K562 (cell line): ENCODE measurements around the gene KLHL33. TPM values are rescaled to one million over a fixed set of nuclear protein-coding genes. Genes with fewer than 3 reads are reported as not detected.

ENCODE experiments used
- ARID2 ChIP-seq: fragments of 450-650 bp; IDR thresholded peaks from 2 replicates; pipeline ENCODE4 v1.6.1; 2017; ENCODE audit warnings: antibody characterized with exemption, mild to moderate bottlenecking
- CSDE1 ChIP-seq, 2 experiments: fragments of 450-650 bp; IDR thresholded peaks; 2 replicates each; pipeline ENCODE4 v1.6.1; 2016; ENCODE audit warnings: mild to moderate bottlenecking in 1 of 2
- CUX1 ChIP-seq: fragments of 200-800 bp; sonication (Bioruptor generic); IDR thresholded peaks from 2 replicates; pipeline ENCODE4 v1.6.1; 2016; ENCODE audit warnings: missing genetic modification characterization, missing compliant biosample characterization
- ETS1 ChIP-seq: conservative IDR thresholded peaks from 2 replicates; pipeline ENCODE4 v1.6.1; 2011; ENCODE audit warnings: low read depth, mild to moderate bottlenecking, low read length; ENCODE audit not compliant: control insufficient read depth
- HNRNPUL1 ChIP-seq: fragments of 200-400 bp; formaldehyde crosslinking; IDR thresholded peaks from 2 replicates; pipeline ENCODE4 v1.6.1; 2017; ENCODE audit warnings: low read length
- KLF13 ChIP-seq: fragments of 450-650 bp; IDR thresholded peaks from 2 replicates; pipeline ENCODE4 v1.6.1; 2016; ENCODE audit warnings: missing genetic modification characterization, low read depth, mild to moderate bottlenecking, missing compliant biosample characterization, moderate library complexity, borderline replicate concordance
- MEF2A ChIP-seq: IDR thresholded peaks from 2 replicates; pipeline ENCODE4 v1.6.1; 2011; ENCODE audit warnings: low read depth, mild to moderate bottlenecking, low read length, moderate library complexity; ENCODE audit not compliant: control insufficient read depth
- MEF2D ChIP-seq: conservative IDR thresholded peaks from 2 replicates; pipeline ENCODE4 v1.6.1; 2016; ENCODE audit warnings: low read depth, missing genetic modification characterization, missing compliant biosample characterization
- MTA3 ChIP-seq: fragments of 450-650 bp; formaldehyde crosslinking; IDR thresholded peaks from 2 replicates; pipeline ENCODE4 v1.6.1; 2017; ENCODE audit warnings: mild to moderate bottlenecking, borderline replicate concordance
- POLR2H ChIP-seq: IDR thresholded peaks from 2 replicates; pipeline ENCODE4 v1.6.1; 2016; ENCODE audit warnings: missing genetic modification characterization, low read depth, mild to moderate bottlenecking, control low read depth, missing compliant biosample characterization, moderate library complexity
- TCF7 ChIP-seq: sonication (generic); IDR thresholded peaks from 2 replicates; pipeline ENCODE4 v1.6.1; 2016; ENCODE audit warnings: antibody characterized with exemption, borderline replicate concordance
- ZBTB26 ChIP-seq: fragments of 450-650 bp; formaldehyde crosslinking; IDR thresholded peaks from 2 replicates; pipeline ENCODE4 v1.4.0; 2022; ENCODE audit warnings: missing genetic modification characterization
- ZNF24 ChIP-seq: fragments of 450-650 bp; IDR thresholded peaks from 2 replicates; pipeline ENCODE4 v1.6.1; 2016
- polyA plus RNA-seq, 8 experiments: library from polyadenylated mRNA; depleted of rRNA in 4 of 8; stranded (reverse) in 5 of 8; unstranded in 3 of 8; fragments of >200 nt; fragmentation: Nextera tagmentation in 2 of 8; fragmentation: Illumina TruSeq in 1 of 8; extraction: Ambion mirVana in 2 of 8; extraction: Trizol in 1 of 8; gene quantifications; 2 replicates each; pipeline versions ENCODE4 v1.2.1 to v1.2.3, GENCODE V29; 2011 to 2014; ENCODE audit warnings: inconsistent platforms in 1 of 8, missing spikeins in 1 of 8
- total RNA-seq, 7 experiments: library from RNA; depleted of rRNA in 6 of 7; stranded (reverse); fragments of >200 nt in 6 of 7; fragmentation: Illumina TruSeq in 2 of 7; extraction: Trizol in 2 of 7; gene quantifications; 2 replicates each; pipeline versions ENCODE4 v1.2.1 to v1.2.3, GENCODE V29; 2011 to 2021; ENCODE audit warnings: low replicate concordance in 1 of 7
- TF ChIP-seq, protein P1 (sequence below): fragments of 450-650 bp; formaldehyde crosslinking; IDR thresholded peaks from 2 replicates; pipeline ENCODE4 v1.4.0; 2020; ENCODE audit warnings: mild to moderate bottlenecking, moderate library complexity
- TF ChIP-seq, protein P2 (sequence below): fragments of 450-650 bp; formaldehyde crosslinking; IDR thresholded peaks from 2 replicates; pipeline ENCODE4 v1.4.0; 2022; ENCODE audit warnings: missing genetic modification characterization

The KLHL33 gene
- total and polyA plus RNA-seq, 9 of the 15 experiments (the other 6 are each of a cell fraction or from before 2014, with no cell fraction given) = 0.04 to 0.27 (median 0.13) TPM; not detected in 6

GRCh38 chr14:20469242-20469889, 33.4 kb upstream of the KLHL33 start, which contains the start of gene PNP (continued):
- TF ChIP-seq ZBTB26 (CRISPR knock-in tag) (no peak), MEF2D (tag) (no peak), HNRNPUL1 (no peak), TCF7 (no peak), CSDE1 (IDR thresholded peaks at IDR 0.05) (peak in 1 of 2 experiments; percentile 80; a peak in 2 of 4 replicates), MTA3 (peak; percentile 84), ETS1 (peak; percentile 54; the same call in 1 of the 2 replicates), MEF2A (no peak), KLF13 (no peak), ARID2 (0 out of 2 replicates have a peak, but pooled peaks have one; percentile 15), ZNF24 (no peak), POLR2H (tag) (peak; percentile 92), CUX1 (CRISPR knock-in tag) (no peak)
- TF ChIP-seq, protein P1, sequence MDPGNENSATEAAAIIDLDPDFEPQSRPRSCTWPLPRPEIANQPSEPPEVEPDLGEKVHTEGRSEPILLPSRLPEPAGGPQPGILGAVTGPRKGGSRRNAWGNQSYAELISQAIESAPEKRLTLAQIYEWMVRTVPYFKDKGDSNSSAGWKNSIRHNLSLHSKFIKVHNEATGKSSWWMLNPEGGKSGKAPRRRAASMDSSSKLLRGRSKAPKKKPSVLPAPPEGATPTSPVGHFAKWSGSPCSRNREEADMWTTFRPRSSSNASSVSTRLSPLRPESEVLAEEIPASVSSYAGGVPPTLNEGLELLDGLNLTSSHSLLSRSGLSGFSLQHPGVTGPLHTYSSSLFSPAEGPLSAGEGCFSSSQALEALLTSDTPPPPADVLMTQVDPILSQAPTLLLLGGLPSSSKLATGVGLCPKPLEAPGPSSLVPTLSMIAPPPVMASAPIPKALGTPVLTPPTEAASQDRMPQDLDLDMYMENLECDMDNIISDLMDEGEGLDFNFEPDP (CRISPR knock-in tag) = 0 out of 2 replicates have a peak, but pooled peaks have one; percentile 11
- TF ChIP-seq, protein P2, sequence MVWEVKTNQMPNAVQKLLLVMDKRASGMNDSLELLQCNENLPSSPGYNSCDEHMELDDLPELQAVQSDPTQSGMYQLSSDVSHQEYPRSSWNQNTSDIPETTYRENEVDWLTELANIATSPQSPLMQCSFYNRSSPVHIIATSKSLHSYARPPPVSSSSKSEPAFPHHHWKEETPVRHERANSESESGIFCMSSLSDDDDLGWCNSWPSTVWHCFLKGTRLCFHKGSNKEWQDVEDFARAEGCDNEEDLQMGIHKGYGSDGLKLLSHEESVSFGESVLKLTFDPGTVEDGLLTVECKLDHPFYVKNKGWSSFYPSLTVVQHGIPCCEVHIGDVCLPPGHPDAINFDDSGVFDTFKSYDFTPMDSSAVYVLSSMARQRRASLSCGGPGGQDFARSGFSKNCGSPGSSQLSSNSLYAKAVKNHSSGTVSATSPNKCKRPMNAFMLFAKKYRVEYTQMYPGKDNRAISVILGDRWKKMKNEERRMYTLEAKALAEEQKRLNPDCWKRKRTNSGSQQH (CRISPR knock-in tag) = no peak
